HepG2 (cell line): ENCODE results near the gene NUDT8. TPM values are rescaled to one million over a fixed set of nuclear protein-coding genes. Genes with fewer than 3 reads are reported as not detected.
"Not testable (repeated sequence)": the region's sequence is repeated elsewhere in the genome, so short reads cannot be mapped to it uniquely, and the experiment has no call there.

Experiments used
- ATAC-seq: fragments of 200-7000 bp; cut with Tn5 transposase; 3 replicates; pipeline ENCODE4 v1.9.1; 2020; ENCODE audit warnings: mild to moderate bottlenecking, moderate library complexity
- BruUV-seq: library from RNA; stranded (reverse); fragments of 400-500 nt; replicated peaks from 2 replicates; lab custom pipeline; 2021; lab: Mats Ljungman, UMichigan
- CTCF ChIA-PET: fragments of 300-600 bp; formaldehyde crosslinking; extraction: SDS; loops from one replicate; lab custom pipeline; 2021; ENCODE audit warnings: low total read pairs, inconsistent platforms, low intra/inter-chr PET ratio; lab: Yijun Ruan, JAX
- POLR2A ChIA-PET: fragments of 350-600 bp; sonication (Branson Sonifier 250); formaldehyde crosslinking; loops from one replicate; lab custom pipeline; 2020; ENCODE audit warnings: antibody characterized with exemption, inconsistent platforms; lab: Yijun Ruan, JAX
- DNase-seq: peaks from one replicate; pipeline ENCODE4 v3.0.0-alpha.2; 2015; ENCODE audit warnings: low spot score
- FAIRE-seq: peaks from 3 replicates; lab custom pipeline; 2011; peaks lifted over from hg19 to GRCh38; lab: Jason Lieb, UNC
- H2AFZ ChIP-seq: one replicate; pipeline ENCODE4 v1.6.1; 2011; ENCODE audit warnings: low read length, inconsistent platforms
- H3K27ac ChIP-seq: fragments of 300-600 bp; 3 replicates; pipeline ENCODE4 v1.8.0; 2011; ENCODE audit warnings: mixed run types, mild to moderate bottlenecking, mixed read lengths, low read length, inconsistent platforms; ENCODE audit not compliant: insufficient read depth; ENCODE audit errors: extremely low read length
- H3K27me3 ChIP-seq, 2 experiments: fragments of 200-600 bp in 1 of 2; 2 replicates in 1 of 2; 3 replicates in 1 of 2; pipeline versions ENCODE4 v1.6.0 to v1.8.0; 2011; ENCODE audit warnings: low read length in 2 of 2, mild to moderate bottlenecking in 2 of 2, moderate library complexity in 2 of 2, inconsistent platforms in 1 of 2; ENCODE audit not compliant: insufficient read depth in 2 of 2, control insufficient read depth in 1 of 2
- H3K36me3 ChIP-seq, 2 experiments: fragments of 200-600 bp in 1 of 2; replicated peaks in 1 of 2; 2 replicates in 1 of 2; 3 replicates in 1 of 2; pipeline versions ENCODE4 v1.5.1 to v1.8.0; 2011; ENCODE audit warnings: low read length in 2 of 2, inconsistent platforms in 1 of 2; ENCODE audit not compliant: insufficient read depth in 2 of 2, control insufficient read depth in 1 of 2
- H3K4me1 ChIP-seq: 2 replicates; pipeline ENCODE4 v1.5.1; 2012; ENCODE audit warnings: low read length, inconsistent platforms; ENCODE audit not compliant: insufficient read depth
- H3K4me2 ChIP-seq: 2 replicates; pipeline ENCODE4 v1.6.0; 2011; ENCODE audit warnings: low read depth, low read length, inconsistent platforms
- H3K4me3 ChIP-seq, 3 experiments: fragments of 200-600 bp in 1 of 3; sonication (generic), shearing (Covaris generic) in 1 of 3; replicated peaks in 1 of 3; 2 replicates each; pipeline ENCODE4 v1.5.1; 2011 to 2016; ENCODE audit warnings: low read length in 3 of 3, inconsistent platforms in 2 of 3, low read depth in 2 of 3, mild to moderate bottlenecking in 2 of 3, control low read depth in 1 of 3, mixed read lengths in 1 of 3; ENCODE audit not compliant: insufficient read depth in 1 of 3
- H3K79me2 ChIP-seq: one replicate; pipeline ENCODE4 v1.6.1; 2011; ENCODE audit warnings: low read length, inconsistent platforms; ENCODE audit not compliant: insufficient read depth
- H3K9ac ChIP-seq: 2 replicates; pipeline ENCODE4 v1.6.0; 2011; ENCODE audit warnings: mild to moderate bottlenecking, low read depth, low read length, inconsistent platforms; ENCODE audit not compliant: insufficient read depth
- H3K9me3 ChIP-seq: 2 replicates; pipeline ENCODE4 v1.5.1; 2012; ENCODE audit warnings: mild to moderate bottlenecking, low read length
- H4K20me1 ChIP-seq: 2 replicates; pipeline ENCODE4 v1.6.0; 2011; ENCODE audit warnings: inconsistent platforms, mild to moderate bottlenecking, low read length, moderate library complexity; ENCODE audit not compliant: insufficient read depth
- SP1 ChIP-seq, 2 experiments: fragments of 450-650 bp in 1 of 2; sonication (generic) in 1 of 2; formaldehyde crosslinking in 1 of 2; IDR thresholded peaks; 2 replicates each; pipeline versions ENCODE4 v1.4.0 to v1.6.1; 2016 to 2020; ENCODE audit warnings: missing genetic modification reagents in 1 of 2
- ZNF121 ChIP-seq: sonication (generic); formaldehyde crosslinking; IDR thresholded peaks from 2 replicates; pipeline ENCODE4 v1.5.0; 2020; ENCODE audit warnings: mild to moderate bottlenecking, missing genetic modification reagents
- ZSCAN20 ChIP-seq: sonication (generic); formaldehyde crosslinking; IDR thresholded peaks from 2 replicates; pipeline ENCODE4 v1.4.0; 2020; ENCODE audit warnings: missing genetic modification reagents, mild to moderate bottlenecking, borderline replicate concordance
- WGBS: methylation state at CpG from one replicate; pipeline ENCODE4 v1.1.6; 2017; ENCODE audit warnings: low lambda C conversion rate; 5-methylcytosine and 5-hydroxymethylcytosine counted together
- in situ Hi-C: cut with HindIII; loops from 2 replicates; pipeline ENCODE4 v1.10.0; 2017; ENCODE audit warnings: low pct_unique_long_range_greater_than_20kb; ENCODE audit not compliant: extremely low pct_ligation_motif_present
- intact Hi-C: fragments of 100-400 bp; cut with micrococcal nuclease; formaldehyde crosslinking; loops from one replicate; pipeline ENCODE4 v1.10.0; 2022; ENCODE audit not compliant: unreplicated experiment
- polyA plus RNA-seq, 8 experiments: library from polyadenylated mRNA; depleted of rRNA in 3 of 8; stranded (reverse) in 7 of 8; unstranded in 1 of 8; fragments of >200 nt; fragmentation: Illumina TruSeq in 4 of 8; extraction: Trizol in 4 of 8; gene quantifications; 2 replicates each; pipeline versions ENCODE4 v1.2.1 to v1.2.3, GENCODE V29; 2011 to 2016; ENCODE audit warnings: low read depth in 4 of 8, missing spikeins in 1 of 8, mixed read lengths in 1 of 8; ENCODE audit not compliant: insufficient read depth in 1 of 8
- total RNA-seq, 5 experiments: library from RNA; depleted of rRNA; stranded (reverse); fragments of >200 nt; fragmentation: Illumina TruSeq; extraction: Trizol; gene quantifications; 2 replicates each; pipeline ENCODE4 v1.2.3, GENCODE V29; 2016; ENCODE audit warnings: low read depth in 1 of 5

NUDT8 gene
- total and polyA plus RNA-seq, 2 of the 13 experiments (the other 11 are each of a cell fraction or from before 2014, with no cell fraction given) = 6.7 to 25.8 TPM

GRCh38 chr11:67662142-67662834 lies 32.6 kb upstream of the NUDT8 start (continued):
- TF ChIP-seq ZSCAN20 (CRISPR knock-in tag) (no peak), SP1 (IDR thresholded peaks at IDR 0.05) (no peak), SP1 (CRISPR knock-in tag; IDR thresholded peaks at IDR 0.05) (no peak)

DNA sequence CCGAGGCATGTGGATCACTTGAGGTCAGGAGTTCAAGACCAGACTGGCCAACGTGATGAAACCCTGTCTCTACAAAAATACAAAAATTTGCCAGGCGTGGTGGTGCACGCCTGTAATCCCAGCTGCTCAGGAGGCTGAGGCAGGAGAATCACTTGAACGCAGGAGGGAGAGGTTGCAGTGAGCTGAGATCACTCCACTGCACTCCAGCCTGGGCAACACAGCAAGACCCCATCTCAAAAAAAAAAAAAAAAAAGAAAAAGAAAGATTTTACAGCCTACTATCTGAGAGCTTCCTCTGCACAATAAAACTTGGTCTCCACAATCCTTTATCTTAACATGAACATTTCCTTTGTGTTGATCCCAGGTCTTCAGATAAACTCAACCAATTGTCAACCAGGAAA lies 31.0 kb upstream of the NUDT8 start:
- DNase-seq, H3K27ac ChIP-seq, ATAC-seq, H3K4me3 ChIP-seq, H2AFZ ChIP-seq, H3K36me3 ChIP-seq, H3K9me3 ChIP-seq, H3K79me2 ChIP-seq, POLR2A ChIA-PET, H3K9ac ChIP-seq, BruUV-seq, H4K20me1 ChIP-seq, intact Hi-C loops, H3K4me2 ChIP-seq, FAIRE-seq: not testable (repeated sequence)
- CTCF ChIA-PET = interaction anchor here (2.4 to 2.9 kb wide), 2 partner anchors 13 to 31 kb away, joined by 13 to 19 read pairs; partner anchors contain the start of gene NUDT8
- peaks cover 20% of the 10 kb centered on the region for H3K4me1 ChIP-seq
- peaks cover 1 to 17% of the 10 kb centered on the region in 2 experiments; a peak in 3 of 5 replicates for H3K27me3 ChIP-seq
- peak; percentile 73 for TF ChIP-seq ZNF121 (CRISPR knock-in tag)
- WGBS = 13% methylated on average over 5 of the region's 5 CpGs
- in situ Hi-C loops = loop anchor here (25.0 kb wide), 1 partner anchor 127 kb away; no protein-coding TSS in a partner anchor

DNA sequence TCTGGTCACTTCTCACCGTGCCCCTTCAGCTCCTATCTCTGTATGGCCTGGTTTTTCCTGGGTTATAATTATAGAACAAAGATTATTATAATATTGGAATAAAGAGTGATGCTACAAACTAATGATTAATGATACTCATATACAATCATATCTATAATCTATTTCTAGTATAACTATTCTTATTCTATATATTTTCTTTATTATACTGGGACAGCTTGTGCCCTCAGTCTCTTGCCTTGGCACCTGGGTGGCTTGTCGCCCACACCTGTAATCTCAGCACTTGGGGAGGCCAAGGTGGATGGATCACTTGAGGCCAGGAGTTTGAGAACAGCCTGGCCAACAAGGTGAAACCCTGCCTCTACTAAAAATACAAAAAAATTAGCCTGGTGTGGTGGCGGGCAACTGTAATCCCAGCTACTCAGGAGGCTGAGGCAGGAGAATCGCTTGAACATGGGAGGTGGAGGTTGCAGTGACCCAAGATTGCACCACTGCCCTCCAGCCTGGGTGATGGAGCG lies 30.0 kb upstream of the NUDT8 start:
- not testable (repeated sequence) for BruUV-seq, H3K9ac ChIP-seq, ATAC-seq, H3K4me2 ChIP-seq, H3K4me3 ChIP-seq, H3K9me3 ChIP-seq, FAIRE-seq, H3K79me2 ChIP-seq, H4K20me1 ChIP-seq, DNase-seq, H3K36me3 ChIP-seq, H3K27ac ChIP-seq, H2AFZ ChIP-seq
- POLR2A ChIA-PET = interaction anchor here (0.9 to 2.0 kb wide), 2 partner anchors 27 to 30 kb away, joined by 4 to 7 read pairs; partner anchors contain the start of gene NUDT8
- WGBS = 26% methylated on average over 5 of the region's 5 CpGs
- H3K27me3 ChIP-seq = peaks cover 1 to 17% of the 10 kb centered on the region in 2 experiments; a peak in 3 of 5 replicates
- intact Hi-C loops (loop anchor here (1.0 to 2.0 kb wide), 4 partner anchors 11 to 42 kb away; no protein-coding TSS in a partner anchor), in situ Hi-C loops (loop anchor here (25.0 kb wide), 1 partner anchor 128 kb away; no protein-coding TSS in a partner anchor)
- CTCF ChIA-PET = interaction anchor here (1.0 to 2.9 kb wide), 8 partner anchors 12 to 154 kb away, joined by 3 to 20 read pairs (median 8); partner anchors contain the start of genes NUDT8 and TBX10
- peaks cover 20% of the 10 kb centered on the region for H3K4me1 ChIP-seq
